ENCODE data around the gene UVSSA.

Gene UVSSA

DNA sequence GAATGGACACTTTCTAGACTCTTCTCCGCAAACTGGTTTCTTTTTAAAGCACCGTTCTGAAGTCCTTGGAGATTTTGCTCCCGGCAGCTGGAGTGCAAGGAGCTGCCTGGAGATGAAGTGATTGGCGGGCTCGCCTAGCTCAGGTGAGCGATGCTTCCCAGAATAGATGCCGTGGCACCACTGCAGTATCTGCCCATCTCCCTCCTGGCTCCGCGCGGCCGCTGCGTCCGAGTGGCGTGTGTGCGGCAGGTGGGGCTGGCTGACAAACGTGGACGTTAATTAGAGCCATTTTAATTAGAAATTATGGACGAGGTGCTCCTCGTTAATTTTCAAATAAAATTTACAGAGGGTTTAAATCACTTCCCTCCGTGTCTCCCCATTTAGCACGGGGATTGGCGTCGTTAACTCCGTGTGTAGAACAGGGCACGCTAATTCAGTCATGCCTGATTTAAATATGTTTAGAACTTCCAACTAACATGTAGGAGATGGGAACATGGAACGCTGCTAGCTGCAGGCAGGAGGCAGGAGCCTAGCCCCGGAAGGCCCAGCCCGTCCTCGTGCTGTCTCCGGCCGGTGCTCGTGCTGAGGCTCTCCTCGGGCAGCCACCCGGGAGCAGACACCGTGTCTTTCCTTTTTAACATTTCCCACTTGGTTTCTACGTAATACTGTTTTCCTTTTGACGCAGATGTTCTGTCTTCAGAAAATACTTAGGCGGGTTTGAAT is 11.6 kb downstream of the UVSSA start:
- no peak overlapping the region for H3K4me3 ChIP-seq (replicated peaks; ENCODE audit: low read depth, low read length)
- no peak for TF ChIP-seq CTCF (IDR thresholded peaks at IDR 0.05; ENCODE audit: low read length, missing control alignments)
- DNase-seq (ENCODE audit: low read depth): no peak

DNA sequence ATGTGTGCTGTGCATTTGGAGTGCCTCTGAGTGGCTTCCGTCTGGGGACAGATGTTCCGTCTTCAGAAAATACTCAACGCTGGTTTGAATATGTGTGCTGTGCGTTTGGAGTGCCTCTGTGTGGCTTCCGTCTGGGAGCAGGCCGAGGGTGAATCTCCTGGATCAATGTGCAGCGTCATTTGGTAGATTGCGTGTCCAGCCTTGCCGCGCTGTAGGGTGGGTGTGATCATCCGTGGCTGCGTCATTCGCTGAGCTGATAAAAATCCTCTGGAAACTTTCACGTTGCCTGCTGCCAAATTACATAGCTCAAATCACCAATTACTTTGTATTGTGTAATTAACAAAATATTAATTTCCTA is 12.1 kb downstream of the UVSSA start:
- TF ChIP-seq CTCF (IDR thresholded peaks at IDR 0.05; ENCODE audit: low read length, missing control alignments): no peak

GRCh38 chr4:1359976-1360375 is 13.0 kb downstream of the UVSSA start:
- DNase-seq (ENCODE audit: low read depth): no peak
- H3K4me3 ChIP-seq (replicated peaks; ENCODE audit: low read depth, low read length): no peak overlapping the region
- TF ChIP-seq CTCF (IDR thresholded peaks at IDR 0.05; ENCODE audit: low read length, missing control alignments): no peak

More for the DNA sequence above, 12.1 kb downstream of the UVSSA start:
- no peak overlapping the region for H3K4me3 ChIP-seq (replicated peaks; ENCODE audit: low read depth, low read length)
- DNase-seq (ENCODE audit: low read depth): no peak

DNA sequence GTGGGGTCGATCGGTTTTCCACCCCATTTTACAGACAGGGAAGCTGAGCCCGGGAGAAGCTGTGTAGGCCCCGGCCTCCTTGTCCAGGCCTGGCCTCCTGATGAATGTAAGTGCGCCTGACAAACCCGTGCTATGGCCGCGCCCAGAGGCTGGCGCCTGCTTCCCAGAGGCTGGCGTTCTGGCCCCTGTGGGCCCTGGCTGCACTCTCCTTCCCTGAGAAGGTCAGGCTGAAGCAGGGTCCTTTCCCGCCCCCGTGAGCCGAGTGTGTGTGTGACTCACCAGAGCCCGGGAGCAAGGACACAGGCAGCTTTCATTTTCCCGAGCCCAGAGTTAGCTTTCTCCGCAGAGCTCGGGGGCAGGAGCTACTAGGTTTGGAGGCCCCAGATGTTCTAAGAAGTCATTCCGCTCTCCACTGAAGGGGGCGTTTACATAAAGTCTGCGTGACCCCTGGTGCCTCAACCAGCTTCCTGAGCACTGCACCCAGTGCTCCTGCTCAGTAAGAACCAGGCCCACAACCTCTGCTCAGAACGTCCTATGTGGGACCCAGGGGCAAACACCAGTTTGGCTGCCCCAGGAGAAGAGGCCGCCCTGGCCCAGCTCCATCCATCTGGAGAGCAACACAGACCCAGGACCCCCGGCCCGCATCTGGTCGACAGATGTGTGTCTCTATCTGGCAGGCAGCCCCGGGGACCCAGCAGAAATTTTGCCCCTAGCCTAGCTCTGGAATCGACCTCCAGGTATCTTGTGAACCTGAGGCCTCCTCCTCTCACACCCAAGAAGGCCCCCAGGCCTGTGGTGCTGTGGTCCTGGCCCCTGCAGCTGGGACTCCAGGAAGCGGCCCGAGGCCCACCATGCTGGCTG is 13.6 kb downstream of the UVSSA start:
- peak; percentile 9 for DNase-seq (ENCODE audit: low read depth)
- TF ChIP-seq CTCF (IDR thresholded peaks at IDR 0.05; ENCODE audit: low read length, missing control alignments): no peak
- H3K4me3 ChIP-seq (replicated peaks; ENCODE audit: low read depth, low read length): no peak overlapping the region

GRCh38 chr4:1361431-1361830 is 14.4 kb downstream of the UVSSA start:
- DNase-seq (ENCODE audit: low read depth): no peak
- TF ChIP-seq CTCF (IDR thresholded peaks at IDR 0.05; ENCODE audit: low read length, missing control alignments): no peak
- no peak overlapping the region for H3K4me3 ChIP-seq (replicated peaks; ENCODE audit: low read depth, low read length)

DNA sequence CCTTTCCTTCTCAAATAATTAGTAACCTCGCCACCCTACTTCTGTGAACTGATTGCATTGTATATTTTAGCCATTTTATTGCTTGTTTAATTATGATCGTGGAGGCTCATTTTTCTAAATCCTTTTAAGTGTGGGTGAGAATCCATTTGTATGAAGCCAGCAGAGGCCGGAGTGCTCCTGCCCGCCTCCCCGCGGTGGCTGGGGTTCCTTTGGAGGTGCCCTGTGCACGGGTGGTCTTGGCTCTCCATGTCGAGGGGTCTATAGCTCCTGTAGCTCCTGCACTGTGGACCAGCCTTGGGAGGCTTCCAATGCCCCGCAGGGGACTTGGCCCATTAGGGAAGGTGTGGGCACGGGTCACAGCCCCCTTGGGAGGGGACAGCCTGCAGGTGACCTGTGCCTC is 15.0 kb downstream of the UVSSA start:
- no peak for TF ChIP-seq CTCF (IDR thresholded peaks at IDR 0.05; ENCODE audit: low read length, missing control alignments)
- DNase-seq (ENCODE audit: low read depth): no peak
- no peak overlapping the region for H3K4me3 ChIP-seq (replicated peaks; ENCODE audit: low read depth, low read length)
